Activated T-cell treated with anti-CD3 and anti-CD28 coated beads for 24 hours (primary cell): ENCODE data around the gene NDUFS6.

Experiments used
- DNase-seq: peaks from one replicate; pipeline ENCODE4 v3.0.0-alpha.2; 2020; ENCODE audit warnings: low read depth

The NDUFS6 gene

GRCh38 chr5:1801222-1801966 is at the start of gene NDUFS6:
NDUFS6 (plus strand) TSS chr5:1801407; CDS start chr5:1801418, 11 bp downstream.
- DNase-seq: peak; percentile 75

- DNase-seq: no peak
Observed at GRCh38 chr5:1751864-1752822, 49.1 kb upstream of the NDUFS6 start.

DNA sequence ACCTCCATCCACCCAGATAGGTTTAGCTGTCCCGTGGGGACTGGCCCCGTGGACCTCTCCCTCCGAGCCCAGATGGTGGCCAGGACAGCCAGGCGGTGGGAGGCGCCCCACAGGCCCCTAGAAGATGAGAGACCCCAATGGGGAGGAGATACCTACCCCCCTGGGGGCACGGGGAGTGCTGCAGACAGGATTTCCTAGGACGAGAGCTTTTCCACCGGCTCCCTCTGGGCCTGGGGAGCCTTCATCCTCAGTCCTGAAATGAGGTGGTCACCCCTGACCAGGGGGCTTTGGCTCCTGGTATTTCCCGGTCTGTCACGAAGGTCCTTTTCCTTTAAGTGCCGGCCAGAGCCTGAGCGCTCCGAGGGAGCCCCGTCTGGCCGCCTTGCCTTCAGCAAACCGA is 48.3 kb upstream of the NDUFS6 start:
- no peak for DNase-seq

DNA sequence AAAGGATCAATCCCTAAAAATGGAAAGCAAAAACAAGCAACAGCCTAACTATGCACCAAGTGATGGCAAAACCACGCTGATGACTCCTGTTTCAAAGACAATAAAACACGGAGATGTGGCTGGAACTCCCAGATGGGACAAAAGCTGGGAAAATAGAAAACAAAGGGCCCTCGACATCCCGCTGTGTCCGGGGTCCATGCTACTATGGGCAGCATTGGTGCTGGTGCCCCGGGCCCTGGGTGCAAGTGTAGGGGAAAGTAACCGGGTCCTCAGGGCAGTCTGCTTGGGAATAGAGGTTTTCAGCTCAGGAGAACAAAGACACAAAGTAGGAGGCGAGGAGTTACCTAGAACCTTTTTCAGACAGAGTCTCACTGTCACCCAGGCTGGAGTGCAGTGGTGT is 47.7 kb upstream of the NDUFS6 start:
- no peak for DNase-seq

DNA sequence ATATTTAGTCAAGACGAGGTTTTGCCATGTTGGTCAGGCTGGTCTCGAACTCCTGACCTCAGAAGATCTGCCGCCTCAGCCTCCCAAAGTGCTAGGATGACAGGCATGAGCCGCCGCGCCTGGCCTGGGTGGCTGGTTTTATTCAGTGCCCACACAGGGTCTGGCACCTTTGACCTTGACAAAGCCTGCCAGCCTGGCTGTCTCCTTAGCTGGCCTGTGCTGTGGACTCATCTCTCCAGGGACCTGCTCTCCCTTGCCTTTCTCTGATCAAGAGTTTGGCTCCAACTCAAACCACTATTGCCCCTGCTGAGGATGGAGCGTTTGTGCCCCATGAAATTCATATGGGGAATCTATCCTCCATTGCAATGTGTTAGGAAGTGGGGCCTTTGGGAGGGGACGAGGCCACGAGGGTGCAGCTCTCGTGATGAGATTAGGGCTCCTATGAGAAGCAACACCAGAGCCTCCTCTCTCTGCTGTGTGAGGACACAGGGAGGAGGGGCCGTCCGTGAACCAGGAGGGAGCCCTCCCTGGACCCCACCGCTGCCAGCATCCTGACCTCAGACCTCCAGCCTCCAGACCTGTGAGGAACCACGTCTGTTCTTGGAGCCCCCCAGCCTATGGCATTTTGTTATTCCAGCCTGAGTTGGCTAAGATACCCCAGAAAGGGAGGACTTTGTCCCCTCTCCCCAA is 46.5 kb upstream of the NDUFS6 start:
- DNase-seq: no peak

- DNase-seq: no peak
Observed at GRCh38 chr5:1755321-1755949, 45.8 kb upstream of the NDUFS6 start.

DNA sequence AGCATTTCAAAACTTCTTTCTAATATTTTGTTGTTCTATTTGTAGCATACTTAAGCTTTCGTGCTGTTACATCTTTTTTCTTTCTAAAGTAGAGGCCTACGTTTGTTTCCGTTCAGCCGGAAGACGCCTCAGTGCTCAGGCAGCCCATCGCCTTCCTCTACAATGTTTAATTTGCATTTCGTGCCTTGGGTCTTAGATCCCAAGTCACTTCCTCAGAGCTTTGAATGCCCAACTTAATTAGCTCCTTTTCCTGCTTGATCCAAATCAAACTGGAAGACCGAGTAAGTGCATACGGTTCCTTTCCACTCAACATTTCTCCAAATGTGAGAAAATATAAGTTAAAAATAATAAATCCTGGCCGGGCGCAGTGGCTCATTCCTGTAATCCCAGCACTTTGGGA is 44.7 kb upstream of the NDUFS6 start:
- no peak for DNase-seq

GRCh38 chr5:1757511-1757910 is 43.7 kb upstream of the NDUFS6 start:
- DNase-seq: no peak

DNA sequence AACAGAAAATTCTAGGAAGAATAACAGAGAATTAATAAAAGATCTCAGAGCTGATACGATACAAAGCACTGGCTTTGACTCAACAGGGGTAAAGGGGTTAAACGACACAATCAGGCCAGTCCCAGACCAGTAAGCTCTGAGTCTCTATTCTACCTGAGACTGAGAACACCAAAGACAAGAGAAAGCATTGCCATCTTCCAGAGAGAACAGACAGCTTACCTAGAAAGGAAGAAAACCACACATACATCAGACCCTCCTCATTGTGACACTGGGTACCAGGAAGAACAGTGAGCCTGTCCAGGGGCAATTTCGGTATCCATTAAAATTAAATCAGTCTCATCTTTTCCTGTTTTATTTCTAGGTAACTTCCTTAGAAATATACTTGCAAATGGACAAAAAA is 42.6 kb upstream of the NDUFS6 start:
- no peak for DNase-seq

DNA sequence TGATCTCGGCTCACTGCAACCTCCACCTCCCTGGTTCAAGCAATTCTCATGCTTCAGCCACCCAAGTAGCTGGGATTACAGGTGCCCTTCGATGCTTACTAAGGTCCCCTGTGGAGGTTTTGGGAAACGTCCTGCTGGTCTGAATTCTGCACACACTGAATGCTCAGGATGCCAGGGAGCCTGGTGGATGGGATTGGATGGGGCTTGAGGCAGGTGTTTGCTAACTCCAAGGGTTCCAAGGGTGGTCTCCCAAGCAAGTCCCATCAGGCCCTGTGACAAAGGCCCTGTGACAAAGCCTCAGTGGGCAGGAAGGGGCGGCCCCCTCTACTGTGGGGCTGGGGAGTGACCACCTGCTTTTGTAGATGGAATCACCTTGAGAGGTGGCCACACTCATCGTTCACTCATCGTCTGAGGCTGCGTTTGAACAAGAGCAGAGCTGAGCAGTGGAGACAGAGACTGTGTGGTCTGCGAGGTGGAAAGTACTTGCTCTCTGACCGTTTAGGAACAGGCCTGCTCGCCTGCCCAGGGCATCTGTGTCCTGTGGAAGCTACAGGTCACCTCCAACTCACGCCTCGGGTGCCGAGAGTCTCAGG is 41.7 kb upstream of the NDUFS6 start:
- DNase-seq: no peak

GRCh38 chr5:1760231-1760630 is 41.0 kb upstream of the NDUFS6 start:
- DNase-seq: no peak

- DNase-seq: no peak
Observed at GRCh38 chr5:1760656-1761452, 40.4 kb upstream of the NDUFS6 start.

DNA sequence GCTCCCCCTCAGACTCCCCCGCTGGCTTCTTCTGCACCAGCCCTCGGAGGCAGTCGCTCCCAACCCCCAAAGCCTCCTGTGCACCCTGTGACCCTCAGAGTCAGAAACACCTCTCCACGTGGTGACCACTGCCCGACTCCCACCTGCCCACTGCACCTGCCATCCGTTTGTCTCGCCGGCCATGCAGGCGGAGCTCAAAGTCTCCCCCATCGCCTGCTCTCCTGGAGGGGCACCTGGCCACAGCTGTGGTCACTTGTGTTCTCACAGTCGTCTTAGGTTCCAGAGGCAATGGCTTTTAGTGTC is 39.8 kb upstream of the NDUFS6 start:
- no peak for DNase-seq

GRCh38 chr5:1762121-1762882 is 38.9 kb upstream of the NDUFS6 start:
- no peak for DNase-seq

- no peak for DNase-seq
Observed at GRCh38 chr5:1762883-1763547, 38.2 kb upstream of the NDUFS6 start.

GRCh38 chr5:1763548-1763911 is 37.7 kb upstream of the NDUFS6 start:
- DNase-seq: no peak

DNA sequence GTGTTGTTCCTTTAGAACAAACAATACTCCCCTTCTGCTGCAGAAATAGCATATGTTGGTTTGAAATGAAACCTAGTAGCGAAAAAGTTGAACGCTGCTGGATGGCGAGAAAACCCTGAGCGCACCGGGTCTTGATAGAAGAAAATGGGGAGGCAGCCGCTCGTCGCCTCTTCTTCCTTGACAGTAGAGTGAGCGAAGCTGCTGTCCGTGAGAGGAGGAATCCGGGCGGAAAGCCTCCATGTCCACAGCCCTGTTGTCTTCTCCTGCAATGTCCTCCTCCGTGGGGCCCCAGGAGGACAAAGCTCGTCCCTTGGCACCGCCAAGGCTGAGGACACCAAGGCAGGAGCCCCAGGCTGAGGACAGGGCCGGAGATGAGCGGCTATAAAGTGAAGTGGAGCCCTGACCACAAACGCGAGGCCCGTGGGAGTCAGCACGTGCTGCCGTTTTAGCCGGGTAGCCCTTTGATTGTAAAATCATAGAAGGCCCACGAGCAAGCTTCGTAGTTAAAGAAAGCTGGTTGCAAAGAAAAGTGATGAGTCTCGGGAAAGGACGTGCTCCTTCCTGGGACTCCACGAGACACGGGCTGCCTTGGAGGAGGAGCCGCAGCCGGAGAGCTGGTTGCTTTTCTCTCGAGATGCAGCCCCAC is 37.1 kb upstream of the NDUFS6 start:
- no peak for DNase-seq

GRCh38 chr5:1764606-1764960 is 36.6 kb upstream of the NDUFS6 start:
- DNase-seq: no peak

DNA sequence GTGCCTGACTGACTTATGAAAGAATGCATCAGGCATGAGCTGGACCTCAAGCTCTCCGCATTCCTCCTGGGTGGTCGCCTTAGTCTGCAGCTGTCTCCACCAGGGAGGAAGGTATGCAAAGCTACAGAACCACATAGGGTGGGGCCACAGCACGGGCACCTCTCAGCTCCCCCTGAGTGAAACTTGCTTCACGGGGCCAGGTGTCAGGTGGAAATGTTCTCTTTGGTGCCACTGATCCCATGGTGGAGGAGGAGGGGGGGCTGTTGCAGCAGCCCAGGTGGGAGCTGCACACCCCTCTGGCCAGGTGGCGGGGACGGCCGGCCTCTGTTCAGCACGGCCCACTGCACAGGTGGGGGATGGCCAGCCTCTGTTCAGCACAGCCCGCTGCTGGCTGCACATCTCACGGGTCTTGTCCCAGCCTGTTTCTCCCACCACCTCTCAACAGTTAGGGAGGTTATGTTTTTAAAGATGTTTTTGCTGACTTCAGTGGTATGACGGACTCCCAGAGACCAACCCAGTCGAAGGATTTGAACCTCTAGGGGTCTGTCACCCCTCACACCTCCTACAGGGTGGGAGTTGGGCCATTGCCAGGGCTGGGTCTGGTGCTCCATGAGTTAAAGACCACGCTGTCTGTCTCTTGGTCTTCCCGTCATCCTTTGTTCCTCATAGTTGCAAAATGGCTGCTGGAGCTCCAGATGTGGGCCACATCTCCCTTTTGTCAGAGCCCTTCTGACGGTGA is 35.9 kb upstream of the NDUFS6 start:
- no peak for DNase-seq
